CD14-positive monocyte (primary cell): Measurements from ENCODE around the gene SPATA9. TPM values are rescaled to one million over a fixed set of nuclear protein-coding genes. Genes with fewer than 3 reads are reported as not detected.

Source experiments
- DNase-seq, 3 donors: peaks; one replicate each; pipeline ENCODE4 v3.0.0-alpha.2; 2011 to 2022
- H2AFZ ChIP-seq: 2 replicates; pipeline ENCODE4 v1.6.0; 2012; ENCODE audit warnings: mild to moderate bottlenecking, low read depth, low read length, inconsistent platforms; ENCODE audit not compliant: insufficient read depth, poor library complexity, severe bottlenecking
- H3K27ac ChIP-seq, 2 donors: 1 replicate in 1 of 2; 2 replicates in 1 of 2; pipeline ENCODE4 v1.5.1; 2012 to 2013; ENCODE audit warnings: low read length in 2 of 2, control low read depth in 1 of 2, inconsistent platforms in 1 of 2, low read depth in 1 of 2, mild to moderate bottlenecking in 1 of 2
- H3K27me3 ChIP-seq, 2 donors: one replicate each; pipeline versions ENCODE4 v1.6.0 to v1.6.1; 2011 to 2013; ENCODE audit warnings: low read length in 2 of 2; ENCODE audit not compliant: control insufficient read depth in 2 of 2, insufficient read depth in 2 of 2
- H3K36me3 ChIP-seq, 2 donors: replicated peaks in 1 of 2; 1 replicate in 1 of 2; 2 replicates in 1 of 2; pipeline versions ENCODE4 v1.5.1 to v1.6.1; 2012 to 2013; ENCODE audit warnings: low read length in 2 of 2, control low read depth in 1 of 2, inconsistent platforms in 1 of 2, mild to moderate bottlenecking in 1 of 2; ENCODE audit not compliant: insufficient read depth in 2 of 2, control insufficient read depth in 1 of 2
- H3K4me1 ChIP-seq, 2 donors: 1 replicate in 1 of 2; 2 replicates in 1 of 2; pipeline versions ENCODE4 v1.5.1 to v1.6.1; 2012 to 2013; ENCODE audit warnings: low read length in 2 of 2, control low read depth in 1 of 2, inconsistent platforms in 1 of 2, mild to moderate bottlenecking in 1 of 2, moderate library complexity in 1 of 2; ENCODE audit not compliant: insufficient read depth in 2 of 2, control insufficient read depth in 1 of 2
- H3K4me2 ChIP-seq: replicated peaks from 2 replicates; pipeline ENCODE3; 2012; ENCODE audit warnings: low read length, moderate library complexity, mild to moderate bottlenecking; ENCODE audit not compliant: poor library complexity, severe bottlenecking; ENCODE audit errors: extremely low read depth
- H3K4me3 ChIP-seq, 3 experiments: fragments of 200-600 bp in 1 of 3; sonication (generic) in 1 of 3; replicated peaks in 1 of 3; 1 replicate in 2 of 3; 2 replicates in 1 of 3; pipeline ENCODE4 v1.5.1; 2011 to 2013; ENCODE audit warnings: low read length in 3 of 3, mild to moderate bottlenecking in 3 of 3, control low read depth in 2 of 3, low read depth in 2 of 3, inconsistent platforms in 1 of 3, moderate library complexity in 1 of 3
- H3K79me2 ChIP-seq: 2 replicates; pipeline ENCODE4 v1.6.0; 2012; ENCODE audit warnings: mild to moderate bottlenecking, control low read depth, inconsistent platforms, low read length, moderate library complexity; ENCODE audit not compliant: insufficient read depth
- H3K9ac ChIP-seq: 2 replicates; pipeline ENCODE4 v1.6.0; 2017; ENCODE audit warnings: low read length, mild to moderate bottlenecking; ENCODE audit not compliant: insufficient read depth, poor library complexity, severe bottlenecking
- H3K9me3 ChIP-seq, 2 donors: replicated peaks in 1 of 2; 1 replicate in 1 of 2; 2 replicates in 1 of 2; pipeline versions ENCODE4 v1.5.1 to v1.6.1; 2012 to 2013; ENCODE audit warnings: low read length in 2 of 2, control low read depth in 1 of 2; ENCODE audit not compliant: control insufficient read depth in 1 of 2, insufficient read depth in 1 of 2
- H4K20me1 ChIP-seq: 2 replicates; pipeline ENCODE4 v1.6.0; 2012; ENCODE audit warnings: mild to moderate bottlenecking, low read length, control low read depth, moderate library complexity; ENCODE audit not compliant: insufficient read depth
- H3K27ac Mint-ChIP-seq, 7 donors: one replicate each; pipeline ENCODE4 v1.8.0; 2020; ENCODE audit warnings: mild to moderate bottlenecking in 7 of 7, mixed read lengths in 7 of 7, moderate library complexity in 6 of 7, inconsistent platforms in 2 of 7
- H3K27me3 Mint-ChIP-seq, 3 donors: one replicate each; pipeline ENCODE4 v1.8.0; 2021 to 2022; ENCODE audit warnings: low read depth in 3 of 3, mild to moderate bottlenecking in 3 of 3, mixed read lengths in 3 of 3, moderate library complexity in 3 of 3, inconsistent platforms in 1 of 3
- H3K36me3 Mint-ChIP-seq, 2 donors: one replicate each; pipeline ENCODE4 v1.8.0; 2020; ENCODE audit warnings: mixed read lengths in 2 of 2, inconsistent platforms in 1 of 2, mild to moderate bottlenecking in 1 of 2
- H3K4me1 Mint-ChIP-seq: one replicate; pipeline ENCODE4 v1.8.0; 2020; ENCODE audit warnings: mild to moderate bottlenecking, mixed read lengths
- H3K4me3 Mint-ChIP-seq, 2 donors: one replicate each; pipeline ENCODE4 v1.8.0; 2020; ENCODE audit warnings: mild to moderate bottlenecking in 2 of 2, mixed read lengths in 2 of 2, moderate library complexity in 1 of 2
- H3K9me3 Mint-ChIP-seq, 7 donors: one replicate each; pipeline ENCODE4 v1.8.0; 2020 to 2022; ENCODE audit warnings: mixed read lengths in 7 of 7, mild to moderate bottlenecking in 6 of 7, moderate library complexity in 6 of 7, inconsistent platforms in 2 of 7
- WGBS: methylation state at CpG from one replicate; pipeline ENCODE4 v1.1.5; 2013; ENCODE audit warnings: missing lambda C conversion rate; ENCODE audit not compliant: insufficient coverage; 5-methylcytosine and 5-hydroxymethylcytosine counted together
- intact Hi-C, 2 donors: fragments of 100-400 bp; cut with micrococcal nuclease; formaldehyde crosslinking; loops; one replicate each; pipeline versions ENCODE4 v1.15.0 to v1.15.1; 2023
- polyA plus RNA-seq, 3 donors: library from polyadenylated mRNA; depleted of rRNA in 1 of 3; unstranded in 2 of 3; stranded (reverse) in 1 of 3; fragments of 300-500 nt in 2 of 3; fragments of >200 nt in 1 of 3; fragmentation: Illumina TruSeq in 2 of 3; gene quantifications; 1 replicate in 2 of 3; 2 replicates in 1 of 3; pipeline ENCODE4 v1.2.3, GENCODE V29; 2012 to 2021
- TF ChIP-seq, protein P1 (sequence below): fragments of 200-600 bp; IDR thresholded peaks from one replicate; pipeline ENCODE4 v1.8.0; 2022; ENCODE audit warnings: antibody characterized with exemption, mild to moderate bottlenecking

Gene SPATA9
- polyA plus RNA-seq, 3 donors = not detected

DNA sequence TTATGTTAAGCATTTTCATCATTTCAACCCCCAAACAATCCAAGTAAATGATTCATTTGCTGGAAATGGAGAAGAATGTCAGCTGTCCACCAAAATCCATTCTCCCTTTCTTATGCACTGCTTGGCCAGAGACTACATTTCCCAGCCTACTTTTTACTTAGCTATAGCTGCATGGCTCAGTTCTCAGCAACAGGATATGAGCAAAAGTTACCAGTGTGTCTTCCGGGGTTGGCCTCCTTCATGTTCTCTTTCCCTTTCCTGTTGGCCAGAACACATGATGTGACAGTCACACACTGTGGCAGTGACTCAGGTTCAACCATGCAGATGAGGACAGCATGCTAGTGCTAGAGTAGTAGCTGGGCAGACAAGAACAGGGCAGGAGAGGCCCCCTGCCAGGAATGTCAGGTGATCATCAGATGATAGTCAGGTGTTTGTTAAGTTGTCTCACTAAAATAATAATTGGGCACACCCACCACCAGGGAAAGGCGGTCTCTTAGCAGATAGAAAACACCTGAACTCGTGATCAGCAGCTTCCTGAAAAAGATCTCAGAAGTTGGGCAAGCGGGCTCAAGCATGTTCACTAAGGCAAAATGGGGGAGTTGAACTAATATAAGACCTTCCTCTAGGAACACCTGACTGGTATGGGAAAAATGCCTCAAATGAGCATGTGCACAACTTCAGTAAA, 50.7 kb downstream of the SPATA9 start:
- Mint-ChIP-seq H3K4me3 (no peak overlapping the region), H3K9me3 (peaks cover 0 to 9% (median 5%) of the 10 kb centered on the region in 7 donors), H3K36me3 (no peaks in the 10 kb centered on the region), H3K4me1 (peaks cover 14% of the 10 kb centered on the region), H3K27me3 (peaks cover 2 to 9% (median 2%) of the 10 kb centered on the region in 3 donors), H3K27ac (peak overlapping the region in 4 of 7 donors; percentile 50 to 85 (median 75))
- intact Hi-C loops = no loop called here
- Histone ChIP-seq H3K9me3 (peaks cover 0 to 3% of the 10 kb centered on the region in 2 donors), H2AFZ (peak overlapping the region; percentile 38), H3K4me2 (no peak overlapping the region), H3K27me3 (no peaks in the 10 kb centered on the region), H3K9ac (no peak overlapping the region), H3K4me1 (peaks cover 0 to 7% of the 10 kb centered on the region in 2 donors), H4K20me1 (no peaks in the 10 kb centered on the region), H3K79me2 (no peaks in the 10 kb centered on the region), H3K4me3 (no peak overlapping the region), H3K36me3 (no peaks in the 10 kb centered on the region), H3K27ac (no peak overlapping the region)
- TF ChIP-seq, protein P1, sequence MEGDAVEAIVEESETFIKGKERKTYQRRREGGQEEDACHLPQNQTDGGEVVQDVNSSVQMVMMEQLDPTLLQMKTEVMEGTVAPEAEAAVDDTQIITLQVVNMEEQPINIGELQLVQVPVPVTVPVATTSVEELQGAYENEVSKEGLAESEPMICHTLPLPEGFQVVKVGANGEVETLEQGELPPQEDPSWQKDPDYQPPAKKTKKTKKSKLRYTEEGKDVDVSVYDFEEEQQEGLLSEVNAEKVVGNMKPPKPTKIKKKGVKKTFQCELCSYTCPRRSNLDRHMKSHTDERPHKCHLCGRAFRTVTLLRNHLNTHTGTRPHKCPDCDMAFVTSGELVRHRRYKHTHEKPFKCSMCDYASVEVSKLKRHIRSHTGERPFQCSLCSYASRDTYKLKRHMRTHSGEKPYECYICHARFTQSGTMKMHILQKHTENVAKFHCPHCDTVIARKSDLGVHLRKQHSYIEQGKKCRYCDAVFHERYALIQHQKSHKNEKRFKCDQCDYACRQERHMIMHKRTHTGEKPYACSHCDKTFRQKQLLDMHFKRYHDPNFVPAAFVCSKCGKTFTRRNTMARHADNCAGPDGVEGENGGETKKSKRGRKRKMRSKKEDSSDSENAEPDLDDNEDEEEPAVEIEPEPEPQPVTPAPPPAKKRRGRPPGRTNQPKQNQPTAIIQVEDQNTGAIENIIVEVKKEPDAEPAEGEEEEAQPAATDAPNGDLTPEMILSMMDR = no peak
- WGBS = 0% methylated on average over 1 of the region's 4 CpGs
- DNase-seq = peak; percentile 54 to 79 (median 55)

- intact Hi-C loops = no loop called here
- Mint-ChIP-seq H3K27me3 (peaks cover 2 to 4% (median 2%) of the 10 kb centered on the region in 3 donors), H3K4me1 (peaks cover 14% of the 10 kb centered on the region), H3K36me3 (no peaks in the 10 kb centered on the region), H3K9me3 (peaks cover 0 to 9% (median 5%) of the 10 kb centered on the region in 7 donors), H3K27ac (no peak overlapping the region), H3K4me3 (no peak overlapping the region)
- Histone ChIP-seq H3K4me2 (no peak overlapping the region), H3K36me3 (no peaks in the 10 kb centered on the region), H3K9ac (no peak overlapping the region), H3K79me2 (no peaks in the 10 kb centered on the region), H3K27ac (no peak overlapping the region), H3K4me1 (peaks cover 0 to 7% of the 10 kb centered on the region in 2 donors), H4K20me1 (no peaks in the 10 kb centered on the region), H3K4me3 (no peak overlapping the region), H3K9me3 (peaks cover 0 to 3% of the 10 kb centered on the region in 2 donors), H2AFZ (peak overlapping the region; percentile 38), H3K27me3 (no peaks in the 10 kb centered on the region)
- TF ChIP-seq, protein P1 = no peak
- no CpG with 5 or more reads among the region's 2 CpGs for WGBS
- DNase-seq = peak in 1 of 3 donors; percentile 56
Observed at GRCh38 chr5:95631255-95631958, 51.4 kb downstream of the SPATA9 start.
